ENCODE results near the gene TUT7. TPM values are rescaled to one million over a fixed set of nuclear protein-coding genes. Genes with fewer than 3 reads are reported as not detected.
"Not testable (repeated sequence)": the region's sequence is repeated elsewhere in the genome, so short reads cannot be mapped to it uniquely, and the experiment has no call there.

Gene TUT7
- total and polyA plus RNA-seq, 2 of the 4 experiments (the other 2 are of a cell fraction), result 13.3 to 33.3 TPM

- H2BK20ac ChIP-seq (ENCODE audit: low read depth, low read length); H4K8ac ChIP-seq (ENCODE audit: low read depth in 2 of 2, low read length in 2 of 2); H3K4me3 ChIP-seq (ENCODE audit: insufficient read depth, low read depth, low read length); H2BK5ac ChIP-seq (ENCODE audit: low read depth, low read length, poor library complexity, severe bottlenecking); H3K14ac ChIP-seq (replicated peaks; ENCODE audit: low read depth, low read length); H3K9ac ChIP-seq (ENCODE audit: low read depth, low read length); H2AK5ac ChIP-seq (ENCODE audit: low read depth, low read length); intact Hi-C loops (cut with micrococcal nuclease); H2AK9ac ChIP-seq (replicated peaks; ENCODE audit: low read depth, low read length, poor library complexity); H3K56ac ChIP-seq (ENCODE audit: extremely low read depth, insufficient read depth, low read length); H3K9me3 ChIP-seq (ENCODE audit: control insufficient read depth, insufficient read depth, low read length); H3K18ac ChIP-seq (ENCODE audit: low read depth, low read length); H3K79me1 ChIP-seq (ENCODE audit: low read depth in 1 of 2, low read length in 2 of 2); in situ Hi-C loops (cut with MboI; ENCODE audit: low sequenced_read_pairs); DNase-seq; H3K23ac ChIP-seq (ENCODE audit: low read depth, low read length); H3K9me1 ChIP-seq (ENCODE audit: insufficient read depth, low read length); H4K20me1 ChIP-seq (ENCODE audit: insufficient read depth, low read length); BruUV-seq (replicated peaks); H4K5ac ChIP-seq (ENCODE audit: low read depth, low read length); H2AFZ ChIP-seq (replicated peaks; ENCODE audit: low read length, poor library complexity); H3K27me3 ChIP-seq (ENCODE audit: control insufficient read depth, insufficient read depth, low read length); H4K91ac ChIP-seq (ENCODE audit: insufficient read depth, low read depth, low read length); H3K36me3 ChIP-seq (ENCODE audit: control insufficient read depth, insufficient read depth, low read length); dilution Hi-C loops (cut with HindIII; ENCODE audit: low sequenced_read_pairs, unreplicated experiment); H3K4me1 ChIP-seq (ENCODE audit: control insufficient read depth, insufficient read depth, low read length); ATAC-seq (ENCODE audit: low read depth); H3K4me2 ChIP-seq (ENCODE audit: low read depth, low read length); POLR2A ChIA-PET (ENCODE audit: unreplicated experiment); H2BK120ac ChIP-seq (ENCODE audit: low read depth, low read length); H2BK15ac ChIP-seq (ENCODE audit: low read depth, low read length); H3K27ac ChIP-seq (ENCODE audit: insufficient read depth, low read length); H3K4ac ChIP-seq (ENCODE audit: low read depth, low read length): not testable (repeated sequence)
- CTCF ChIA-PET, result interaction anchor here (1.2 kb wide), 1 partner anchor 9 kb away, joined by 4 read pairs; no protein-coding TSS in a partner anchor
- WGBS, 2 experiments (ENCODE audit: extremely low coverage in 2 of 2, insufficient read length in 1 of 2), result no CpG with 5 or more reads among the region's 6 CpGs
These were observed 63.9 kb downstream of the TUT7 start for GRCh38 chr9:86290341-86290740.
